GM19455 (cell line): Measurements from ENCODE around the gene ACAT2.
"Not testable (repeated sequence)": the region's sequence is repeated elsewhere in the genome, so short reads cannot be mapped to it uniquely, and the experiment has no call there.

Experiments used
- ATAC-seq: cut with Tn5 transposase; IDR thresholded peaks from one replicate; pipeline ENCODE4 v1.9.1; 2021; ENCODE audit not compliant: unreplicated experiment

The ACAT2 gene

DNA sequence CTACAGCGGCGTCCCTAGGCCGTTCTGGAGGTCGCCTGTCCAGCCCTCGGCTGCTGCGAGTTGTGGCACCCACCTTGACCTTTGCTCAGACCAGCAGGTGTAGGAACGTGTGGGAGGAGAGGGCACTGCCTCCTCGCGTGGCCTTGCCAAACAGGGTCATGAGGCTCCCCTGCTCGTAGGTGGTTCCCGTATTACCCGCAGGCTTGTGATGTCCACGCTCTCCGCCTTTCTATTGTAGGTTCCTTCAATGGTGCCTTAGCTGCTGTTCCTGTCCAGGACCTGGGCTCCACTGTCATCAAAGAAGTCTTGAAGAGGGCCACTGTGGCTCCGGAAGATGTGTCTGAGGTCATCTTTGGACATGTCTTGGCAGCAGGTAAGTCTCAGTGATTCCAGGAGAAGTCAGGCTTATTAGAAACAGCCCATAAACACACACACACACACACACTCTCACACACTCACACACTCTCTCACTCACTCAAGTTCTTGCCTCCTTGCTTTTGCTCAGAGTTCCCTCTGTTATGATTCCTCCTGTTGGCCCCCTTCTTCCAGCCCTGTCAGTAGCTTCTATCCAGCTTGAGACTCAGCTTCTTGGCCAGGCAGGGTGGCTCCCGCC is 942 bp downstream of the ACAT2 start:
- ATAC-seq: peak; percentile 4

DNA sequence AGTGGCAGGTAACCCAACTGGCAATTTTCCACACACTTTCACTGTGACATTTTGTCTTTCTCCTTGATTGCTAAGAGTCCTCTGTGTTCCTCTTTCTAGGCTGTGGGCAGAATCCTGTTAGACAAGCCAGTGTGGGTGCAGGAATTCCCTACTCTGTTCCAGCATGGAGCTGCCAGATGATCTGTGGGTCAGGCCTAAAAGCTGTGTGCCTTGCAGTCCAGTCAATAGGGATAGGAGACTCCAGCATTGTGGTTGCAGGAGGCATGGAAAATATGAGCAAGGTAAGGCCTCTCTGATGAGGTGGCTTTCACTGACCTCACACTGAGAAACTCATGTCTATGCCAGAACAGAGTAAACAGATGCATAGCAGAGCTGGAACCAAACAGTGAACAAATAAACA is 5.1 kb downstream of the ACAT2 start:
- no peak for ATAC-seq

DNA sequence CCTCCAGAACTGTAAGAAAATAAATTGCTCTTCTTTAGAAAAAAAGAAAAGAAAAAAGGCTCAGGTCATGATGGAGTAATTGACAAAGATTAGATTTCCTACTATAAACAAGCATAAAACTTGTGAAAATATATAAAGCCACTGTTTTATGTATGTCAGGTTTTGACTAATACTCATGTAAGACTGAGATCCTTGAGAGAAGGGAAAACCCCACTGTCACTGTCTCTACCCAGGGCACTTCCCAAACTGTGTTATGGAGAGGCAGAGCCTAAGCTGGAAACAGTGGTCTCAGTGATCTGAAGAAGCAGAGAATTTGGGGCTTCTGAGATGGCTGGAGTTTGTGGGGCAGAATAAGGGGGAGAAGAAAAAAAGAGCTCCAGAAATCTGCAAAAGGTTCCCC is 7.6 kb downstream of the ACAT2 start:
- no peak for ATAC-seq

DNA sequence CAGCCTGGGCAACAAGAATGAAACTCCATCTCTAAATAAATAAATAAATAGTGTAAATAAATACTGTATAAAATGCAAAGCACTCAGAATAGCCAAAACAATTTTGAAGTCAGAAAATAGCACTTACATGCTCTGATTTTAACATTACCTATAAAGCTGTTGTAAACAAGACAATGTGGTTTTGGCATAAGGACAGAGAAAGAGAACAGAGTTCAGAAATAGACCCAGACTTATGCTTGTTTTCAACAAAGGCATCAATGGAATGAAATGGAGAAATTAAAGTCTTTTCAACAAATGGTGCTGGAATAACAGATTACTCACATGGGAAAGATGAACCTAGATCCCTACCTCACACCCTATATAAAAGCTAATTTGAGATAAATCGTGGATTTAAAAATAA is 10.4 kb downstream of the ACAT2 start:
- ATAC-seq: no peak

DNA sequence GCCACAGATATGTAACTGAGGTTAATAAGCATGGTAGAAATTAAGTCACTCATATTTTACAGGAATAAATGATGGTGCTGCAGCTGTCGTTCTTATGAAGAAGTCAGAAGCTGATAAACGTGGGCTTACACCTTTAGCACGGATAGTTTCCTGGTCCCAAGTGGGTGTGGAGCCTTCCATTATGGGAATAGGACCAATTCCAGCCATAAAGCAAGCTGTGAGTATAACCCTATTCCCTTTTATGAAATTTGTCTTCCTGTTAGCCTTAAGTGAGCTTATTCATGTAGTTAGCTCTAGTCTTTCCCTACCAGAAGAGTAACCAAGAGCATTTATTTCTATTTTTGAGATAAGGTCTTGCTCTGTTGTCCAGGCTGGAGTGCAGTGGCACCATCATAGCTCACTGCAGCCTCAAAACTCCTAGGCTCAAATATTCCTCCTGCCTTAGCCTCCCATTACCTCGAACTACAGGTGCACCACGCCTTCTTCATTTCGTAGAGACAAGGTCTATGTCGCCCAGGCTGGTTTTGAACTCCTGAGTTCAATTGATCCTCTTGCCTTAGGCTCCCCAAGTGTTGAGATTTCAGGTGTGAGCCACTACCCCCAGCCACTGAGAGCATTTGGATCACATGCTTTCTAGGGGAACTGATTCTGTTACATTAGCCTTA is 15.5 kb downstream of the ACAT2 start:
- ATAC-seq: no peak

DNA sequence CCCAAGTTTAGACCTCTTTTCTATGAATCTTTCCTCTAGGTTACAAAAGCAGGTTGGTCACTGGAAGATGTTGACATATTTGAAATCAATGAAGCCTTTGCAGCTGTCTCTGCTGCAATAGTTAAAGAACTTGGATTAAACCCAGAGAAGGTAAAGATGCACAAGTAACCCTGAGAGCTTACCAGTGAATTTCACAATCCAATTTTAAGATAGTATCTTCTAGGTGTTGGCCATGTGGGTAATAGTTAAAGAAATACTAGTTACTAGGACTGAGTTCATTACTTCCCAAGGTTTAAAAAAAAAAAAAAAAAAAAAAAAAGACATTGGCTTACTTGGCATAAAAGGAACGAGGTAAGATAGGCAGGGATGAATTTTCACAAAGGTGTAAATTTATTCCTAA is 16.3 kb downstream of the ACAT2 start:
- no peak for ATAC-seq

DNA sequence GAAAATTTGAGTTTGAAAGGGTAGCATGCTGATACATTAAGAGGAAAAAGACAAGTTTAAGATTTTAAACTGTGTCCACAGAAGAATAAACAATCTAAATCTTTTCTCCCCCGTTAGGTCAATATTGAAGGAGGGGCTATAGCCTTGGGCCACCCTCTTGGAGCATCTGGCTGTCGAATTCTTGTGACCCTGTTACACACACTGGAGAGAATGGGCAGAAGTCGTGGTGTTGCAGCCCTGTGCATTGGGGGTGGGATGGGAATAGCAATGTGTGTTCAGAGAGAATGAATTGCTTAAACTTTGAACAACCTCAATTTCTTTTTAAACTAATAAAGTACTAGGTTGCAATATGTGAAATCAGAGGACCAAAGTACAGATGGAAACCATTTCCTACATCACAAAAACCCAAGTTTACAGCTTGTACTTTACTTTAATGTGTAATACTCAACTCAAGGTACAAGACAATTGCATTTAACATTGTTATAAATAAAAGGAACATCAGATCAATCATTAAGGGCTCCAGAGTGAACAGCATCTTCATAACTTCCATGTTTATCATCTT is 16.8 kb downstream of the ACAT2 start:
- no peak for ATAC-seq

DNA sequence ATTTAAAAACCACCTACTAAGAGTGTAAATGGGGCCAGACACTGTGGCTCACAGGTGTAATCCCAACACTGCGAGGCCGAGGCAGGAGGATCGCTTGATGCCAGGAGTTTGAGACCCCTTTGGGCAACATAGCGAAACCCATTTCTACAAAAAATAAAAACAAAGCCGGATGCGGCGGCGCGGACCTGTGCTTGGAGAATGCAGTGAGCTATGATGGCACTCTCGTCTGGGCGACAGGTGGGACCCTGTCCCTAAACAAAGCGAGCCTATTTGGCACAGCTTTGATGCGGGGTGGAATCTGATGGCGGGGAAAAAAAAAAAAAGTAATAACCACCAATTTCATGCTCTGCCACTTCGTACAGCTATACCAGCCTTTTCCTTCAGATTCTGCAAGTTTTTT is 26.4 kb downstream of the ACAT2 start:
- ATAC-seq: no peak

DNA sequence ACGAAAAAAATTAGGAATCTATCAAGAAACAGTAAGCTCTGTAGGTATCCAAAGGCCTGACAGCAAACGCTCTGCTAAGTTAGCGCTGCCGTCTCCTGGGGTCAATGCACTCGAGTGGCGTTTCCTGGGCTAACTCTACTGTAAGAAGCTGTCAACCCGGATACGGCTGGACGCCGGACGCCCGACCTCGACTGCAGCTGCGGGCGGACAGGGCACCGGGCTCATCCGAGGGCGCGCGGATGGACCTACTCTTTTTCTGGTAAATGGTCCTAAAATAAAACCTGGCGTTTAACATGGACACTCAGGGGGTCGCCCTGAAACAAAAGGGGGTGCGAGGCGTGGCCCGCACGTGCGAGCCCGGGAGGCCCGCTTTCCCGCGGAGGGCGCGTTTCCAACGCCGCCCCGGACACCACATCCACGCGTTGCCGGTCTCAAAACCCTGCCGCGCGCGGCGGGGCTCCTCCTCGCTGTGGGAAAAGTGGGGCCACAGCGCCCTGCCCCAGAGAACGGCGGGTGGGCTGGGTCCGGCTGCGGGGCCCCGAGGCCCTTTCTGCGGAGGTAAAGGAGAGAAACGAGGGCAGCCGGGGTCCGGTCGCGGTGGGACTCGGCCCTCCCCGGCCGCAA is 27.0 kb downstream of the ACAT2 start:
- ATAC-seq: peak; percentile 0

DNA sequence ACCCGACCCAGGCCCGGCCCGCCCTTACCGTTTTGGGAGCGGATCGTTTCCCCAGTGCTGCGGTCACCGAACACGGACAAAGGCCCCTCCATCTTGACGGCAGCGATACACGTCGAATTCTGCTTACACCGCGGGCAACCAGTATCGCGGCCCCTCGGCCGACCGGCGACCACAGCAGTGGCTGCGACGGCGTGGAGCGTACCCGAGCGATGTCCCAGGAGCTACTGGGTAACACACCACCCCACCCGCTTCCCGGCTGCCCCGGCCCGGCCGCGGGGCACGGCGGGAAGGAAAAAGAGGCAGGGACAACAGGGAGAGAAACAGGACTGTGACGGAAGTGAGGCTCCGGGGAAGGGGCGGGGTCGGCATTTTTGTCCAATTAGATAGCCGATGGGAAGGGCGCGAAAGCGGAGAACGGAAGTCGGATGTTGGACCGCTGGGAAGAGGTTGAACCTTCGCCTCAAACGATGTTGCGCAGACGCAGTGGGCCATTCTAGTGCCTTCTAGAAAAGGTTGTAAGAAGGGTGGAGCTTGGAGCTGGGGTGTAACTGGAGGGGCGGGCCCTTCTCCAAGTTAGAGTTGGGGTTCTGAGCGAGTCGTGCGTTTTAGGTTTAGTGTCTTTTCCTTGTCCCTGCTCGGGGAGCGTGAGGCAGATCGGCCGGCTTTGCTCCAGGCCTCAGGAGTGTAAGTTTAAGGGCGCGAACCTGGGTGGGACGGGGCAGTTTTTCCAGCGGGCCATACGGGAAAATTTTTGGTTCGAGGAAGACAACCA is 27.7 kb downstream of the ACAT2 start, which contains the start of gene TCP1:
TCP1 (minus strand) TSS at position 226 of the 772 bp plus-strand sequence; CDS start at position 92, 134 bp downstream.
- peak; percentile 67 for ATAC-seq

DNA sequence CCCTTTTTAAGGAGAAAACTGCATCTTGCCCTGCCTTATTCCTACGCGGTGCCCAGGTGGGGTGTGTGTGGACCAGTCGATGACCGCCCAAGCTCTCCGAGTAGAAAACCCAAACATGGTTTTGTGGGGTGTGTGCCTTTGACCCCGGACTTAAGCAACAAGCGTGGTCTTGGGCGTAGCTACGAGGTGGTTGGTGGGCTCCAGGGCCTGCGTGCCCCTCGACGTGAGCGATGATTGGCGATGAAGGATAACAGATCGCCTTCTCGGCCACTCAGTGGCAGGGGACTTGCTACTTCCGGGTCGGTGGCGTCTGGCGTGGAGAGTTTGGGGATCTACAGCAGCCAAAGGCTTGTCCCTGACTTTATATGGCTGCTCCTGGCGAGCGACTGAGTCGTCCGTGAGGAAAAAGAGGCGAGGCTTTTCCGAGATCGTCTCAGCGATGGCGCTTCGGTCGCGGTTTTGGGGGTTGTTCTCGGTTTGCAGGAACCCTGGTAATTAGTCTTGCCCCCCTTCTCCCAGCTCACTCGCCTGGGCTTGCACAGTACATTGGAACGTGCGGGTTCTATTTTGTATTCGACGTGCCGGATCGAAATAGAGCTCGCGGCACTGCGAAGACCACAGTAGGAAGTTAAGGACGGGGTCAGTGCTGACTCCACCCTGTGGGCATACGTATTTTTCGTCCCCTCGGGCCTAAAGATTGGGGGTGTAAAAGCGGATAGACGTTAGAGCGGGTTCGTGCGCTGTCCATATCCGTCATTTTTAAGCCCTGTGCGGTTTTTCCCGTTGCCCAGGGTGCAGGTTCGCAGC is 28.5 kb downstream of the ACAT2 start, which contains the start of gene MRPL18:
MRPL18 (plus strand) TSS at position 319 of the 807 bp plus-strand sequence; CDS start at position 440, 121 bp downstream.
- peak; percentile 81 for ATAC-seq

DNA sequence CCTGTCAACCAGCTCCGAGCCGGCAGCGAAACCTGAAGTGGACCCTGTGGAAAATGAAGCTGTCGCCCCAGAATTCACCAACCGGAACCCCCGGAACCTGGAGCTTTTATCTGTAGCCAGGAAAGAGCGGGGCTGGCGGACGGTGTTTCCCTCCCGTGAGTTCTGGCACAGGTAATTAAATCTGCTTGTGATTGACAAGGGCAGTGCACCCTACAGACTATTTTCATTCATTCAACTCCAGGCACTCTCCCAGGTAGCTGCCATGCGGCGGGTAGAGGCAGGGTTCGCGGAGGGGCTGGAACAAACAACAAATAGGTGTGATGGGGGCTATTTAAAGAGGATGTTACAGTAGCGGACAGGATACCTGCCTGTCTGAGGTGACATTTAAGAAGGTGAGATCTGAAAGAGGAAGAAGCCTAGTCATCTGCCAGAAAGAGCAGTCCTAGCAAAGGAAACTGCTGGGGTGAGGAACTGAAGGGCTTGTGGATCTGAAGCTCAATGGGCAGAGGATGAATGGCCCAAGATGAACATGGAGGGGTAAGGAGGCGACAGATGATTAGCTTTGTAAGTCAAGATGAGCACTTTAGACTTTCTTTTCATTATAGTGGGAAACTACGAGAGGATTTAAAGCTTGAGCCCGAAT is 29.2 kb downstream of the ACAT2 start:
- no peak for ATAC-seq

DNA sequence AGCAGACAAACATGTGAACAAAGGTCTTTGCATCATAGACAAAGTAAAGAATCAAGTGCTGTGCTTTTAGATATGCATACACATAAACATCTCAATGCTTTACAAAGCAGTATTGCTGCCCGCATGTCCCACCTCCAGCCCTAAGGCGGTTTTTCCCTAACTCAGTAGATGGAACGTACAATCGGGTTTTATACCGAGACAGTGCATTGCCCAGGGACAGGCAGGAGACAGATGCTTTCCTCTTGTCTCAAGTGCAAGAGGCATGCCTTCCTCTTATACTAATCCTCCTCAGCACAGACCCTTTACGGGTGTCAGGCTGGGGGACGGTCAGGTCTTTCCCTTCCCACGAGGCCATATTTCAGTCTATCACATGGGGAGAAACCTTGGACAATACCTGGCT is 33.1 kb downstream of the ACAT2 start:
- ATAC-seq: not testable (repeated sequence)

DNA sequence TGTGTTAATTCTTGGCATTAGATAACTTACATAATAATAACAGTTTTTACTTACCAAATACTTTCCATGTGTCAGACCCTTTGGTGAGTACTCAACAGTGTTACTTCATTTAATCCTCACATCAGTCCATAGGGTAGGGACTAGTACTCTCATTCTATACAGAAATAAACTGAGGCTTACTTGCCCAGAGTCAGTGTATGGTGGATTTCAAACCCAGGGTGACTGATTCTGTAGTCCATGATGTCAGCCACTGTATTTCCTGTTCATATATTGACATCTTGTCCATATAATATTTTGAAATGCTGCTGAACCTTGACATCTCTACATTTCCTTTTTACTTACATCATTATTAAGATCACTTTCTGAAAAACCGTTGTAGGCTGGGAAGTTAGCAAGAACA is 35.7 kb downstream of the ACAT2 start:
- ATAC-seq: no peak

DNA sequence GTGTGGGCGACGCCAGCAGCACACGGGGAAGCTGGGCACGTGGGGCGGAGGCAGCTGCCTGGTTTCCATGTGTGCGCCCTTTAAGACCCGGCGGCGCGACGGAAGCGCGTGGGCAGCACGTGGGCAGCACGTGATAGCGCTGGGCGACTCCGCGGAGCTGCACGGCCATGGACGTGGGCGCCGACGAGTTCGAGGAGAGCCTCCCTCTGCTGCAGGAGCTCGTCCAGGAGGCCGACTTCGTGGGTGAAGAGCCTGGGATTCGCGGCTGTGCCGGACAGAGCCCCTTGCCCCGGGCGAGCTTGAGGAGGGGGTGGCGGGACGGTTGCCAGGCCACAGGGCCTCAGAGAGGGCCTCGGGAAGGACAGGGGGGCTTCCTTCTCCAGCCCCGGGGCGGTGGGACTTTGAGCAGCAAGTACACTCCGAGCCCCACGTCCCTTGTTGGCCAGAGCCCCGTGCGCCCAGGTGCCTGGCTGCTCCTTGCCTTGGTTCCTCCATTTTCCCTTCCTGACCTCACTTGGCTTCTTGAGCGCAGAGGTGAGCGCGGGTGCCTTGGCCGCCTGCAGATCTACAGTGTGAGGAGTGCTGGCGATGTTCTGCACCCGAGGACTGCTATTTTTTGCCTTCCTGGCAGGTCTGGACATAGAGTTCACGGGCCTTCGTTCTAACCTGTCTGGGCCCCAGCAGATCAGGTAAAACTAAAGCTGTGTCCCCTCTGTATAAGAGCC is 38.5 kb downstream of the ACAT2 start, which contains the start of gene PNLDC1:
PNLDC1 (plus strand) TSS at position 136 of the 725 bp plus-strand sequence; CDS start at position 168, 32 bp downstream.
- no peak for ATAC-seq

DNA sequence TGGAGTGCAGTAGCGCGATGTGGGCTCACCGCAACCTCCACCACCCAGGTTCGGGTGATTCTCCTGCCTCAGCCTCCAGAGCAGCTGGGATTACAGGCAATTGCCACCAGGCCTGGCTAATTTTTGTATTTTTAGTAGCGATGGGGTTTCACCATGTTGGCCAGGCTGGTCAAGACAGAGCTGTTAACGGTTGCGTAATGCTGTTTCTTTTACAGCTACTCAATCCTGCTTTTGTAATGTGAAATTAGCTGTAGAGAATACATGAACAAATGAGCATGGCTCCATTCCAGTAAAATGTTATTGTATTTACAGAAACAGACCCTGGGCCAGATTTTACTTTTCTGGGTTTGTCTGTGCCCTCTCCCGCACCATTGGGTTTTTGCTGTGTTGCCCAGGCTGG is 40.1 kb downstream of the ACAT2 start:
- no peak for ATAC-seq

DNA sequence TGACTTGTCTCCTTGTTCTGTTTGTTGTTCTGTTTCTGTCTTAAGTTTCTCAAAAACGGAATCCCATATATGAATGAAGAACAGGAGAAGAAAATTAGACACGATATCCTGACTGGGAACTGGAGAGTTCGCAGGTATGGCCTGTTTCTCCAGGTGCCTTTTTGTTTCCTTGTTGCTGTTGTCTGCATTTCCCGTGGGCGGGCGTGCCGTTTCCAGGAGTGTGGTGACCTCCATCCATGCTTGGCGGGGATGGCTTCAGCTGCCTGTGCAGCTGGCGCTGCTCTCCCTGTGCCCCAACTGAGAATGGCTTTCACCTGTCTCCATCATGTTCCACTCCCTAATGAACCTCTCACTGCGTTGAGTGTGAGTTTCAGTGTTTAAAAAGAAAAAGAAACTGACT is 42.7 kb downstream of the ACAT2 start:
- ATAC-seq: no peak

DNA sequence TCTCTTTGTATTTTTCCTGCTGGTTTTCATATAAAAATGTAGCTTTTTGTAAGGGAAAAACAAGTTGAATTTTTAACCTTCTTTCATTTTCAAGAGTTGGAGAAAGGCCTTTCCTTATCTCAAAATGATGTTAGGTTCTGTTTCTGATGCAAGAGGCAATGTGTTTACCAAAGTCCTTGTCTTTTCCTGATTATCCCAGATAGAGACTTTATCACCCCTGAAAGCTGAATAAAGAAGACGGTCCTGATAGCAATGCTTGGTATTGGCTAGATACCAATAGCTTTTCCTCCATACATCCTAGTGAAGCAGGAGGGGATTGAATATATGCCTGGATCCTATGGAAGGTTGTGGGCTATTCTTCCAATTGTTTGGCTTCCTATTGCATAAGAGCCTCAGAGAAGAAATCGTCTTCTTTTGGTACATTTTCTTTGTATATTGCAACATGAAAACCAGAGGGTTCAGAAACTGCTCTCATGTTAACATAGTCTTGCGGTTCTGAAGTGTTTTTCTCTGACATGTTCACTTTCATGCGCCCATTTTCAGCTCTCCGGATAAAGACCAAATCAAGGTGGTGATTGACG is 43.7 kb downstream of the ACAT2 start:
- ATAC-seq: no peak

DNA sequence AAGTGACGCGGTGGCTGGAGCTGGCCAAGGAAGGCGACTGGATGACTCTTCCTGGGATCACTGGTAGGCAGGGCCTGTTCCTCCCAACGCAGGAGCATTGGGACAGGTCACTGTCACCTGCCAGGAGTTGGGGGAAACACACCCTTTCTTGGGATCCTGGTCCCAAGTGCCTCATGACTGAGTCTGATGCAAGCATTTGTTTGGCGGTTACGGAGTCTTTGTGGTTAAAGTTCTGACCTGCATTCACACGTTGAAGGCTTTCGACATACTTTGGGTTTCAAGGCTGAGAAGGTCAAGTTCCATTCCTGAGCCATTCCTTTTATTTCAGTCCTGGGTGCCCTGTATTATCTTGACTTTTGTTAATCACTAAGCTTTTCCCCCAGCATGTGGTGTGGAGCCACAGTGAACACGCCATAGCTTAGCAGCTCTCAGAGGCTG is 44.2 kb downstream of the ACAT2 start:
- no peak for ATAC-seq
